HG03457 (cell line): ENCODE results near the gene INKA1.

Experiments
- ATAC-seq: cut with Tn5 transposase; IDR thresholded peaks from one replicate; pipeline ENCODE4 v1.9.1; 2021; ENCODE audit warnings: moderate number of reproducible peaks; ENCODE audit not compliant: unreplicated experiment

The INKA1 gene

DNA sequence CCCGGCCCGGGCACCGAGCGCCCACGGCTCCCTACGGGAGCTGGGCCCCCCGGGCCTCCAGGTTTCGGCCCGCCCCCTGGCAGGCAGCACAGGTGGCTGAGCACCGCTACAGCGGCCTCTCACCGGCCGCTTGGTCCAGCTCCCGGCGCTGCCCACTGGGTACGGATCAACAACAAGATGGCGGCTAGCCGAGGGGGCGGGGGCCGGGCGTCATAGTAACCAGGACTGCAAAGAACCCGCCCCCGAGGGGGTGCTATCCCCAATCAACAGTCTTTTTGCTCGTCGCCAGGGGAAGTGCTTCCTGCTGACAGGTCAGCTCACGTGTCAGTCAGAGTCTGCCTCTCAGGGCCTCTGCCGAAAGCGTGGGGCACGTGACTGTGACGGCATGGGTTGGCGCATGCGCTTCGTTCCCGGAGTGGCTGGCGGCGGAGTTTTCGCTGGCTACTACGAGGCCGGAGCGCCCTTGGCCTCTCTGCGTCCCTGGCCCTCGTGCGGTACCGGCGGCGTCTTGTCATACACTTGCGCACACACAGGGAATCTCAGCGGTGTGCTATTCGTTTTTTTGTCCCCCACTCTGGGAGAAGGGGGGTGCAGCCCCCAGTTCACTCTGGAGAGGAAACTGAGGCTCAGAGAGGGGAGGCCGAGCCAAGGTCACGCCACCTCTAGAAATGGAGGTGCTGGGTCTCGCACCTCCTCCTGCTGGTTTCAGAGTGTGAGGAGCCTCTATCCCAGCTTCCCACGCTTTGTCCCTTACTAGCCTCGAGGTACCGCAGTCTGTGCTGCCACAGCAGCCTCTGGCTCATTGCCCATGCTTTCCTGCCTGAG is 16.5 kb upstream of the INKA1 start, which contains the start of gene IP6K1:
TSS of gene IP6K1 (minus strand) at position 186 of the 825 bp plus-strand sequence. CDS start 38,502 bp downstream, outside the sequence.
- ATAC-seq = peak; percentile 85

DNA sequence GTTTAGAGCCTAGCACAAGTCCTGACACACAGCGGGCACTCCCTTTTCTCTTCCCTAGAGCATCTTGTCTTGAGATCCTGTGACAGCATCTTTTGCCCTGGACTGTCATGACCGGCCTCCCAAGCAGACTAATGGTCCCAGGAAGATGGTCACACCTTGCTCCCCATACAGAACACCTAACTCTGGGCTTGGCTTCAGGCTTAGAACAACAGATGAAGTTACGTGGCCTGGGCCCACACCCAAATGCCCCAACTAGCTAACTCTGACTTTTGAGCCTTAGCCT is 15.9 kb upstream of the INKA1 start:
- ATAC-seq = no peak

DNA sequence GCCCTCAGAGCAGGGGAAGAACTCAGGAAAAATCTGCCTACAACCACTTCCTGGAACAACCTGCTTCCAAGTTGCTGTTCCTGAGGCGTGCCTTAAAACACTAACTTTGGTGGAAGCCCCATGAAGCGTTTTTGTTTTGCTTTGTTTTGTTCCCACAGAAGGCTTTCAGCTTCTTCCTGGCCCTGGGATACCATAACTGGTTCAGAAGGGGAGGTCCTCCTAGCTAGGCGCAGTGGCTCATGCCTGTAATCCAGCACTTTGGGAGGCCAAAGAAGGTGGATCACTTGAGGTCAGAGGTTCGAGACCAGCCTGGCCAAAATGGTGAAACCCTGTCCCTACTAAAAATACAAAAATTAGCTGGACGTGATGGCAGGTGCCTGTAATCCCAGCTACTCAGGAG is 15.5 kb upstream of the INKA1 start:
- ATAC-seq = no peak

DNA sequence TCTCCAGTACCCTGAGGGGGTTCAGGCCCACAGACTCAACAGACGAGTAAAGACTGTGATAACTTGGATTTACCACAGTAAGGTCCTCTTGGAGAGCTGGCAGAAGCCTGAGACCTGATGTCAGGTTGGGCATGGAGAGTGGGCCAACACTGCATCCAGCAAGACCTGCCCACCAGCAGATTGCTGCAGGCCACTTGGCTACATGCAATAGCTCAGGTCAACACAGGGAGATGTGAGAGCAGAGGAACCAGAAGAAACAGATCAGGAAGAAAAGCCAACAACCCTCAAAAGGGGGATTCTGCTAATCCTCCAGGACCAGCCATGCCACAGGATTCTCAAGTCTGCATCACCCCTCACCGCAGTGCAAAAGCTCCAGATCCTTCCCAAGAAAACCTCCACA is 15.0 kb upstream of the INKA1 start:
- ATAC-seq = no peak

DNA sequence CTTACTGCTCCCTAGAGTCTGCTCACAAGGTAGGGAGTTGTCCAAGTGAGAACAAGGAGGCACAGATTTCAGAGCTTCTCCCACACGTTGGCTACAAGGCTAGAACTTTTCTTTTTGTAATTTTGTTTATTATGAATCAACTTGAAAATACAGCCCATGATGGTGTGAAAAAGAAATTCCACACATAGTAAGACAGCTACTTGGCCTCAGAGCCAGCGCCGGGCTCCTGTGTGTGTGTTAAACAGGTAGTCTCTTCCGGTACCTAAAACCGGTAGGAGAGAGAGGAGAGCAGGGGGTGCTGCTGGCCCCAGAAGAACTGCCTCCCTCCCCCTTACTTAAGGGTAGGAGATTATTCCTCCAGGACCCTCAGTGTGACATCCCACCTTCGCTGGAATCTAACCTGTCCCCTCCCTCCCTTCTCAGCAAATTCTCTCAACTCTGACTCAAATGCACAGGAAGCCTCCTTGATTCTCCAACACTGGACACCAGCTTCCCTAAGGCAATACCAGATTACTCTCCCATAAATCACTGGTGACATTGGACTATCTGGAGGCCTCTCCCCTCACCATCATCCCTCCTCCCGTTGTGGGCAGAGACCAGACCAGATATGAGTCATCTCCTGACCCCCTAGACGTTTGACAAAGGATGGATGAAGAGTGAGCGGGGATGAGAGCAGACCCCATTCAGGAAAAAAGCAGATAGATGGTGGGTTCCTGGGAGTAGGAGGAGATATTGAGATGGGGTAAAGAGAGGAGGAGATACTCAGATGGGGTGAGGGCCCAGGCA is 12.2 kb upstream of the INKA1 start:
- no peak for ATAC-seq

DNA sequence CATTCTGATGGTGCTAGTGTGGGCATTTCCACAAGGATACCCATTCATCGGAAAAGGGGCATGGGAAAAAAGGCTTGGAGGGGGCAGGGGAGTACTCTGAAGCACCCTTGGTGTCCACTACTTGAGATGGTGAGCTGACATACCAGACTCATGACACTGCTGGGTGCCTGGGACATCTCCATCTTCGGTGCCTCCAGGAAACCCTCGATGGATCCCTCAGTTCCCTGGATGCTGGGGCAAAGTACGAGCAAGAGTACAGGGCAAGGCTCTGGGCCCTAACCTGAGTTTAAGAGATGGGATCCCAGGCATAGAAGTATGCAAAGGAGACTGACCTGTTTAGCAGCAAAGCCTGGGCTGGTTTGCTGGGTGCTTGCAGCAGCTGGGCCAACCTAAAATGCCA is 11.5 kb upstream of the INKA1 start:
- ATAC-seq = no peak

DNA sequence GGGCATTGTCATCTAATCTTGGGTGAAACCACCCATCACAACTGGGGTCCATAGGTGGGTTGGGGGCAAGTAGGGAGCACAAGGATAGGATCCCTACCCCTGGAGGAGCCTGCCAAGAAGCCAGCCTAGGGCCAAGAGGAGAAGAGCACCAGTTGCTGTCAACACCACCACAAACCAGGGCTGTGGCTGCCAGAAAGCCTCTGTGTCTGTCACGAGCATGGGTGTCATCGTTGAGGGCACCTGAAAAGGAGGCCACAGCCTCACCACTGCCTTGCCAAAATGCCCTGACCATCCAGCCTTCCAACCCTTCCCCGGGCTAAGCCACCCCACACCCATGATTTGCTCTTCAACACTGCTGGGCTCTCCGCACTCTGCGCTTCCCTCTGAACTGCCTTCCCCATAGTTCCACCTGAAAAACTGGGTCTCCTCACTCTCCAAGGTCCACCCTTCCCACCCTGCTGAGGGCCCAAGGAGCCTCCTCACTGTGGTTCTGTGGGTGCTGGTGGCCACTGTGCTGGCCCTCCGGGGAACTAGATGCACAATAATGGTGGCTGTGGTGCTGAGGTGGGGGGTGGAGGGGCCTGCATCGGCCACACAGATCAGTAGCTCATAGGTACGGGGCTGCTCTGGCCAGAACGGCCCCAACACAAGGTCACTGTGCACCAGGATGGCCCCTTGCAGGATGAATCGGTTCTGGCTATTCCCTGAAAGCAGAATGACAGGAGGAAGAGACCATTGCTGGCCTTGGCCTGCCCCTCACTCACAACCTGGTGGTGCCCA is 10.5 kb upstream of the INKA1 start:
- no peak for ATAC-seq

DNA sequence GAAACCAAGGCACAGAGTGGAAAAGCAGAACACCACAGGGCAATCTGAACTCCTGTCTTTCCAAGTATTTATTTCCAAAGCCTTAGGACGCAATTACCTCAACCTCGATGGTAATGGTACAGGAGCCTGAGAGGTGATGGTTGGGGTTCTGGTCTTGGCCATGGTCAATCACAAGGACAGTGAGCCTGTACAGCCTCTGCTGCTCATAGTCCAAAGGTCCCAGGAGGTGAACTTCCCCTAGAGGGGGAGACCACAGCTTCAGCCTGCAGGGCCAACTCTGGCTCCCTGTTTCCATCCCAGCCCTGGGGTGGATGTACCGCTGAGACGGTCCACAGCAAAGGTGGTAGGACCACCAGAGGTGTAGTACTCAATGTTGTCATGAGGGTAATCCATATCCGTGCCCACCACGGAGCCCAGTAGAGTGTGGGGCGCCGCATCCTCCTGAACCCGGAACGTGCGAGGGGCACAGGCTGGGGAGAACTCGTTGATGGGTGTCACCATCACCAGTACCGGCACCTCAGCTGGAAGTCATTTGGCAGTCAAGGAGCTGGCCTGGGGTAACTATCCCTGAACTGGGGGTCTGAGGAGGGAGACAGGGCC is 9.5 kb upstream of the INKA1 start:
- no peak for ATAC-seq

DNA sequence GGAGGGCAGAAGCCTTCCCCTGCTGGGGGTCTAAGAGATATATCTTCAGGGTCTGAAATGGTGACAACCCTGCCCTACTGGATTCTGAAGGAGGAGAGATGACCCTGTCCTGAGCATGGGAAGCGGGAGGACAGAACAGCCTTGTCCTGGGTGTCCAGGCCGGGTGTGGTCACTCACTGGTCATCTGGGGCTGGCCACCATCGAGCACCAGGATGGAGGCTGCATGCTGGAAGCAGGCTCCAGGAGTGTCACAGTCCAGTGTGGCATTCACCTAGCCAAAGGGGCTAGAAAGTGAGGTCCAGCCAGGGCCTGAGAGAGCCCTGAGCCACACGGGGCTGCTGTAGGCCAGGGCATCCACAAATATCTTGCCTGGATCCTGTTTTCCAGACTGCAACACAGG is 8.6 kb upstream of the INKA1 start:
- no peak for ATAC-seq

DNA sequence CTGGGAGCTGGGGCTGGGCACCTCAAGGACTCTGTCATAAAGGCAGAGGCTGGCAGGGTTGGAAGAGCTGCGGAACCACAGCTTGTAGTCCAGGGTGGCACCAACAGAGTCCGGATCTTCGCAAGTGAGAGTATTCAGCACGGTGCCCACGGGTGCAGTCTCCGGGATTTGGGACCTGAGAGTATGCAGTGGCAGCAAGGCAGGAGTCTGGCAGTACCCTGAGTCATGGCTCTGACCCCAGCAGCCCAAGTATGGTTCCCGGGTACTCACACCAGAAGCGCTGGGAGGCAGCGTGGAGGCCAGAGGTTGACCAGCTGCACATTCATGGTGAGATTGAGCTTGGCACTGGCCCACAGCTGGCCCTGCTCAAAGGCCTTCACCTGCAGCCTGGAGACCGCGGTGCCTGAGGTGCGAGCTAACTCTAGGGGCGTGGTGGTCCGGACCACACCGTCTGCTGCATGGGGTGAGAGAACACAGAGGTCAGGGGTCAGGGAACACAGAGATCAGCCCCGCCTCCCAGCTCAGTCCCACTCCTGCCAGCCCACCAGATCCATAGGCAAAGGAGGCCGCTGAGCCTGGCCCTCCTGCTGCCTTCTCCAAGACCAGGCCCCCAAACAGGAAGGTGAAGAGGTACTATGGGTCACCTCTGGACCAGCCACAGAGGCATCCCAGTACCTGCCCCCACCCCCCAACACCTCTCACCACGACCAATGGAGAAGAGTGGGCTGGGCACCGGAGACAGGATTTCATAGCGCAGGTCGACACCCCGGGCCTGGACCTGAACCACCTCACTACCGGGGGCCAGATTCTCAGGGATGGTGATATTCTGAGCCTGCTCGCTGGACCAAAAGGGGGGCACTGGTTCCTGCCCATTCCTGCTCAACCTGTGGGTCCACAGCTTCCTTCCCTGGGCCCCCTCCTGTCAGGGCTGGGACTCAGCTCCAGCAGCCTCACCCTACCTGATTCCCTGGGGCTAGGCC is 7.8 kb upstream of the INKA1 start:
- ATAC-seq = no peak

DNA sequence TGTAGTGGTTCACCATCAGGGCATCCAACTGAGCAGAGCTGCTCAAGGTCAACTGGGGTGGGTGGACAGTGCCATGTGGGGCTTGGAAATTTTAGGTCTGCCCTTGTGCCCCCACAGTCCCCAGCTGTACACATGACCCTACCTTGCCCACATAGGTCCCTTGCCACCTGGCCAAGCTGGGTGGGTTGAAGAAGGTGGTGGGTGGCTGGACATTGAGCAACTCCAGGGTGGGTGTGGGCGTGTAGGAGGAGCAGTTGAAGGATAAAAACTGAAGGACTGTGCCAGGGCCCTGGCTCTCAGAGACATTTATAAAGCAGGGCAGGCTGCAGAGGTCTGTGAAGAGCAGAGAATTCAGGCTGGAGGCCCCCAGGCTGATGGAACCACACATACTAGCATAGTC is 4.0 kb upstream of the INKA1 start:
- no peak for ATAC-seq

DNA sequence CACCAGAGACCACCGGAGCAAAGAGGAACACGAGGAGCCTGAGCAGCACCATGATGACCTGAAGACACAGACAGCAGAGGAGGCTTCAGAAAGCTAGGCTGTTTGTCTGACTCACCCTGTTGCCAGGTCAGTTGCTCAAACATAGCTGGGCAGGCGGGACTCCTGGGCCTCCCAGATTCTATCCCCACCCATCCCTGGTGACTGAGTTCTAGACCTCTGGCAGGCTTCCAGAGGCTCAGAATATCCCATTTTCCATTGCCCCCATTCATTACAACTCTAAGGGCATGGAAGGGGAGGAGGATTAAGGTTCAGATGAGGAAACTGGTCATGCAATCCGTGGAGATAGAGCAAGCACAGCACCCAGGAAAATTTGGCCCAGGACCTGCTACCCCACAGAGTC is 3.3 kb upstream of the INKA1 start, which contains the start of gene CDHR4:
TSS of gene CDHR4 (minus strand) at position 113 of the 400 bp plus-strand sequence. CDS start at position 52, 61 bp downstream.
- ATAC-seq = no peak

DNA sequence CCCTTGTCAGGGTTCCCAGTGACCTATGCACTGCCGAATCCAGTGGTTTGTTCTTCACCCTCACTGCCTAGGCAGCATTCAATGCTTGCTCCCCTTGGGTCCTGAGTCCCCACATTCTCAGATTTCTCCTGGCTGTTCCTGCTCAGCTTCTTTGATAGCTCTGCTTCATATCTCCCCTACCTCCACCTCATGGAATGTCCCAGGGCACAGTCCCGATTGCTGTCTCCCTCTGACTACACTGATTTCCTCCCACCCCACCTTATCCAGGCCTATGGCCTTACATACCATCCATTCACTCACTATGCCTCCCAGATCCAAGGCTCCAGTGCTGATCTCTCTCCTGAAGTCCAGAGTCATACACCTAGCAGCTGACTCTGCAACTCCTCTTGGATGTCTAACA is 1.9 kb upstream of the INKA1 start:
- ATAC-seq = no peak

DNA sequence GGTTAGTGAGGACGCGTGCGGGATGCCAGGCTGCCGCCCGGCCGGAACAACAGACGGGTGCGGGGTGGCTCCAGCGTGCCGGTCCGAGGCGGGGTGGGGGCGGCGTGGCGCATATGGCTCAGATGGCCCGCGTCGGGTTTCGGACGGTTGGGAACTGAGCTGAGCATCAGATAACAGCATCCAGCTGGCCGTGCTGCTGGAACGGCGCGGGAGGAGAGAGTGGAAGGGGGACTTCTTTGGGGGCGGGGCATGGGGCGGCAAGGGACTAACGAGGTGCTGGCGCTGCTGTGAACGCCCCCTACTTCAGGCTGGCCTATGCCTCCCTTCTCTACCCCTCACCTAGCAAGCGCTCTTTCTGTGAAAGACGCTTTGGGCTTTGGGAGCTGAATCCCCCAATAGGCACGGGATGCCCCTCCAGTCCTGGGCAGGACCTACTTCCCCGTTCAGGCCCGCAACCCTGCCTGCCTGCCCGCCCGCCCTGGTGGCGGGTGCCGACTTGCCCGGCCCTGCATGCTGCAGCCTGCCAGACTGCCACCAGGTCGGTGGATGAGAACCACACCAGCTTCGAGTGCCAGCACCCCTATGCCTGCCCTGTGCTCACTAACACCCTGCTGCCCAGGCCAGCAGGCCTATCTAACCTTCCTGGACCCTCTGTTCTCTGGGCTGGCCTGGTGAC is 542 bp downstream of the INKA1 start:
- ATAC-seq = peak; percentile 2

DNA sequence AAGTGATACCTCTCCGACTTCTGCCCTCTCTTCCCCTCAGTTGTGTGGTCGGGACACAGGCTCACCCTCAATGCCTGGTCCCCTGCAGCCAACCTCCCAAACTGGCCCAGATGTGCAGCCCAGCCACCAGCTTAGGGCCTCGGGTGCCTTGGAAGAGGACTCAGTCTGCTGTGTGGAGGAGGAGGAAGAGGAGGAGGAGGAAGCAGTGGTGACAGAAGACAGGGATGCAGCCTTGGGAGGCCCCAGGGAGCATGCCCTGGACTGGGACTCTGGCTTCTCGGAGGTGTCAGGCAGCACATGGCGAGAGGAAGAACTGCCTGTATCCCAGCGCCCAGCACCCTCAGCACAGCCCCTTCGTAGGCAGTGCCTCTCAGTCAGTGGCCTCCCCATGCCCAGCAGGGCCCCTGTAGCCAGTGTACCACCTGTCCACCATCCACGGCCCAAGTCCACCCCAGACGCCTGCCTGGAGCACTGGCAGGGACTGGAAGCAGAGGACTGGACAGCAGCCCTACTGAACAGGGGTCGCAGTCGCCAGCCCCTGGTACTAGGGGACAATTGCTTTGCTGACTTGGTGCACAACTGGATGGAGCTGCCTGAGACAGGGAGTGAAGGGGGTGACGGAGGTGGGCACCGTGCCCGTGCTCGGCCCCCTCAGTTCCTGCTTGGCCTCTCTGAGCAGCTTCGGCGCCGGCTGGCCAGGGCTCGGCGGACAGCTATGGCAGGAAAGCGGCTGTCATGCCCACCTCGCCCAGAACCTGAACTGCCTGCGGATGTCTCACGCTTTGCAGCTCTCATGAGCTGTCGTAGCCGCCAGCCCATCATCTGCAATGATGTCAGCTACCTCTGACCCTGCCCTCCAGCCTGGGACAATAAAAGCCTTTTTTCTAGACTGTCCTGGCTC is 1.3 kb downstream of the INKA1 start:
- no peak for ATAC-seq

DNA sequence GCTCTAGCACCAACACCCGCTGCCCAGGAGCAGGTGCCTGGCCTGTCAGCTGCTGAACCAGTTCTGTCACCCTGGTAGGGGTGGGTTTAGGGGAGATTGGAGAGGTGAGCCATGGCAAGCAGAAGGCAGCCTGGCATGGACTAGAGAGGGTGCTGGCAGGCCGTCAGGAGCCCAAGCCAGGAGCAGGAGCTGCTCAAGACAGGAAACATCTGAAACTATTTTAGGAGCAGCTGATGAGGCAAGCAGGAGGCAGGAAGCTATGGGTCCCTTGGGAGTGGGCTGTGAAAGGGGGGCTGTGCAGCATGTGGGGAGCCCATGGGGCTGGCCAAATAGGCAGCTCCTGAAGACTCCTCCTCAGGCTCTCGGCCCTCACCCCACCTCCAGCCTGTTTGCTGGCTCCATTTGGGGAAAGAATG is 2.3 kb downstream of the INKA1 start:
- no peak for ATAC-seq

DNA sequence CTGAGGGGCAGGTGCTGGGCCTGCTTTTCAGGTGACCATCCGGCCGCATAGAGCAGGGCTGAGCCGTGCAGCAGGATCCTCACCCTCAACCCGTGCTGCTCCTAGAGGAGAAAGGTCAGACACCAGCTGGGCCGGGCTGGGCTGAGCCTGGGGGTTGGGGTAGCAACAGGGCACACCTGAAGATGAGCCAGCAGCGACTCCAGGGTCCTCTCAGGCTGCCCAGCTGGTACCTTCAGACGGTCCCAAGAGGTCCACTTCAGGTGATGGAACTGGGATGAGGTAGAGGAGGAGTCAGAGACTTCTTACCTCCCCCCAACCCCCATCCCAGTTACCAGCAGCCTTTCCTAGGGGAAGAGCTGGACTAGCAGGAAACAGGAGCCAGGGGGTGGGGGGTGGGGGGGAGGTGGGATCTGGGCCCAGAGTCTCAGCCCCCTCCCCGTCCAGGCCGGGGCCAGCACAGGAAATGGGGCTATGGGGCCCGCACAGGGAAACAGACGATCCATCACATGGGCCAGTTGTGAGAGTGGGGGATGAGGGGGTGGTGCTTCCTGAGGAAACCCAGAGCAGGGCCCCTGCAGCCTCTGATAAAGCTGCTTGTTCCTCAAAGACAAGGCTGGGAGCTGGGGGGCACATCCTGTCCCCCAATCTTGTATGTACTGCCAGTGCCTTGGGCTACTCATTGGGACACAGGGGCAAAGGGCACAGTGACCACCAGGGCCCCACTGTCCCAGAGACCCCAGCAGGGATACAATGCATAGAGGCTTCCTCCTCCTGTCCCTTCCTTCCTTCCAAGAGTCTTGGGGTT is 3.0 kb downstream of the INKA1 start:
- no peak for ATAC-seq

DNA sequence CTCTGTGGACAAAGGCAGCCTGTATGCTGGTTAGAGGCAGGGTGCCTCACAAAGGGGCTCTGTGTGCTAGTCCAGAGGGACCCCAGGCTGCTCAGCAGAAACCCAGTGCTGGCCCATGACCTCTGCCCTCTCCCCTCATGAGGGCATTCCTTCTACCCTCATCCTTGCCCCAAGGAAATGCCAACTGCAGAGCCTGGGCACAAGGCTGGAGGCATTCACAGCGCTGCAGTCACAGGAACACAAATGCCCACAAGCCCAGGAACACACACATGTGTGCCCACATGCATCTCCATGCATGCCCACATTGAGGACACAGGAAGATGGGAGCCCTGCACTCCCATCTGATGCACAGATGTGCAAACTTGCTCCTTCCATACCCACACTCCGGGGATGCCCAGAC is 3.8 kb downstream of the INKA1 start:
- no peak for ATAC-seq
